ENCODE data around the gene HIF1A. TPM values are rescaled to one million over a fixed set of nuclear protein-coding genes. Genes with fewer than 3 reads are reported as not detected.

The HIF1A gene
- total and polyA plus RNA-seq, 2 of the 13 experiments (the other 11 are each of a cell fraction or from before 2014, with no cell fraction given) = 41.0 to 126 TPM

DNA sequence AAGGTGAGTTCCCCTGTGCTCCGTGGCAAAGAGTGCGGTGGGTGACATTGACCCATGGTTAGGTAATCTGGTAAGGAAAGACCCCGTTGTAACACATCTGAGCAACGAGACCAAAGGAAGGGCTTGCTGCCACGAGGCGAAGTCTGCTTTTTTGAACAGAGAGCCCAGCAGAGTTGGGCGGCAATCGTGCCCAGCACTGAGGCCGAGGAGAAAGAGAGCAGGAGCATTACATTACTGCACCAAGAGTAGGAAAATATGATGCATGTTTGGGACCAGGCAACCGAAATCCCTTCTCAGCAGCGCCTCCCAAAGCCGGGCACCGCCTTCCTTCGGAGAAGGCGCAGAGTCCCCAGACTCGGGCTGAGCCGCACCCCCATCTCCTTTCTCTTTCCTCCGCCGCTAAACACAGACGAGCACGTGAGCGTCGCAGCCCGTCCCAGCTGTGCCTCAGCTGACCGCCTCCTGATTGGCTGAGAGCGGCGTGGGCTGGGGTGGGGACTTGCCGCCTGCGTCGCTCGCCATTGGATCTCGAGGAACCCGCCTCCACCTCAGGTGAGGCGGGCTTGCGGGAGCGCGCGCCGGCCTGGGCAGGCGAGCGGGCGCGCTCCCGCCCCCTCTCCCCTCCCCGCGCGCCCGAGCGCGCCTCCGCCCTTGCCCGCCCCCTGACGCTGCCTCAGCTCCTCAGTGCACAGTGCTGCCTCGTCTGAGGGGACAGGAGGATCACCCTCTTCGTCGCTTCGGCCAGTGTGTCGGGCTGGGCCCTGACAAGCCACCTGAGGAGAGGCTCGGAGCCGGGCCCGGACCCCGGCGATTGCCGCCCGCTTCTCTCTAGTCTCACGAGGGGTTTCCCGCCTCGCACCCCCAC is at the start of gene HIF1A (continued):
- TF ChIP-seq, protein P1, sequence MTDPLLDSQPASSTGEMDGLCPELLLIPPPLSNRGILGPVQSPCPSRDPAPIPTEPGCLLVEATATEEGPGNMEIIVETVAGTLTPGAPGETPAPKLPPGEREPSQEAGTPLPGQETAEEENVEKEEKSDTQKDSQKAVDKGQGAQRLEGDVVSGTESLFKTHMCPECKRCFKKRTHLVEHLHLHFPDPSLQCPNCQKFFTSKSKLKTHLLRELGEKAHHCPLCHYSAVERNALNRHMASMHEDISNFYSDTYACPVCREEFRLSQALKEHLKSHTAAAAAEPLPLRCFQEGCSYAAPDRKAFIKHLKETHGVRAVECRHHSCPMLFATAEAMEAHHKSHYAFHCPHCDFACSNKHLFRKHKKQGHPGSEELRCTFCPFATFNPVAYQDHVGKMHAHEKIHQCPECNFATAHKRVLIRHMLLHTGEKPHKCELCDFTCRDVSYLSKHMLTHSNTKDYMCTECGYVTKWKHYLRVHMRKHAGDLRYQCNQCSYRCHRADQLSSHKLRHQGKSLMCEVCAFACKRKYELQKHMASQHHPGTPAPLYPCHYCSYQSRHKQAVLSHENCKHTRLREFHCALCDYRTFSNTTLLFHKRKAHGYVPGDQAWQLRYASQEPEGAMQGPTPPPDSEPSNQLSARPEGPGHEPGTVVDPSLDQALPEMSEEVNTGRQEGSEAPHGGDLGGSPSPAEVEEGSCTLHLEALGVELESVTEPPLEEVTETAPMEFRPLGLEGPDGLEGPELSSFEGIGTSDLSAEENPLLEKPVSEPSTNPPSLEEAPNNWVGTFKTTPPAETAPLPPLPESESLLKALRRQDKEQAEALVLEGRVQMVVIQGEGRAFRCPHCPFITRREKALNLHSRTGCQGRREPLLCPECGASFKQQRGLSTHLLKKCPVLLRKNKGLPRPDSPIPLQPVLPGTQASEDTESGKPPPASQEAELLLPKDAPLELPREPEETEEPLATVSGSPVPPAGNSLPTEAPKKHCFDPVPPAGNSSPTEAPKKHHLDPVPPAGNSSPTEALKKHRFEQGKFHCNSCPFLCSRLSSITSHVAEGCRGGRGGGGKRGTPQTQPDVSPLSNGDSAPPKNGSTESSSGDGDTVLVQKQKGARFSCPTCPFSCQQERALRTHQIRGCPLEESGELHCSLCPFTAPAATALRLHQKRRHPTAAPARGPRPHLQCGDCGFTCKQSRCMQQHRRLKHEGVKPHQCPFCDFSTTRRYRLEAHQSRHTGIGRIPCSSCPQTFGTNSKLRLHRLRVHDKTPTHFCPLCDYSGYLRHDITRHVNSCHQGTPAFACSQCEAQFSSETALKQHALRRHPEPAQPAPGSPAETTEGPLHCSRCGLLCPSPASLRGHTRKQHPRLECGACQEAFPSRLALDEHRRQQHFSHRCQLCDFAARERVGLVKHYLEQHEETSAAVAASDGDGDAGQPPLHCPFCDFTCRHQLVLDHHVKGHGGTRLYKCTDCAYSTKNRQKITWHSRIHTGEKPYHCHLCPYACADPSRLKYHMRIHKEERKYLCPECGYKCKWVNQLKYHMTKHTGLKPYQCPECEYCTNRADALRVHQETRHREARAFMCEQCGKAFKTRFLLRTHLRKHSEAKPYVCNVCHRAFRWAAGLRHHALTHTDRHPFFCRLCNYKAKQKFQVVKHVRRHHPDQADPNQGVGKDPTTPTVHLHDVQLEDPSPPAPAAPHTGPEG (CRISPR knock-in tag; IDR thresholded peaks at IDR 0.05) = peak; percentile 41; the same call in 1 of the 2 replicates
- TF ChIP-seq, protein P2, sequence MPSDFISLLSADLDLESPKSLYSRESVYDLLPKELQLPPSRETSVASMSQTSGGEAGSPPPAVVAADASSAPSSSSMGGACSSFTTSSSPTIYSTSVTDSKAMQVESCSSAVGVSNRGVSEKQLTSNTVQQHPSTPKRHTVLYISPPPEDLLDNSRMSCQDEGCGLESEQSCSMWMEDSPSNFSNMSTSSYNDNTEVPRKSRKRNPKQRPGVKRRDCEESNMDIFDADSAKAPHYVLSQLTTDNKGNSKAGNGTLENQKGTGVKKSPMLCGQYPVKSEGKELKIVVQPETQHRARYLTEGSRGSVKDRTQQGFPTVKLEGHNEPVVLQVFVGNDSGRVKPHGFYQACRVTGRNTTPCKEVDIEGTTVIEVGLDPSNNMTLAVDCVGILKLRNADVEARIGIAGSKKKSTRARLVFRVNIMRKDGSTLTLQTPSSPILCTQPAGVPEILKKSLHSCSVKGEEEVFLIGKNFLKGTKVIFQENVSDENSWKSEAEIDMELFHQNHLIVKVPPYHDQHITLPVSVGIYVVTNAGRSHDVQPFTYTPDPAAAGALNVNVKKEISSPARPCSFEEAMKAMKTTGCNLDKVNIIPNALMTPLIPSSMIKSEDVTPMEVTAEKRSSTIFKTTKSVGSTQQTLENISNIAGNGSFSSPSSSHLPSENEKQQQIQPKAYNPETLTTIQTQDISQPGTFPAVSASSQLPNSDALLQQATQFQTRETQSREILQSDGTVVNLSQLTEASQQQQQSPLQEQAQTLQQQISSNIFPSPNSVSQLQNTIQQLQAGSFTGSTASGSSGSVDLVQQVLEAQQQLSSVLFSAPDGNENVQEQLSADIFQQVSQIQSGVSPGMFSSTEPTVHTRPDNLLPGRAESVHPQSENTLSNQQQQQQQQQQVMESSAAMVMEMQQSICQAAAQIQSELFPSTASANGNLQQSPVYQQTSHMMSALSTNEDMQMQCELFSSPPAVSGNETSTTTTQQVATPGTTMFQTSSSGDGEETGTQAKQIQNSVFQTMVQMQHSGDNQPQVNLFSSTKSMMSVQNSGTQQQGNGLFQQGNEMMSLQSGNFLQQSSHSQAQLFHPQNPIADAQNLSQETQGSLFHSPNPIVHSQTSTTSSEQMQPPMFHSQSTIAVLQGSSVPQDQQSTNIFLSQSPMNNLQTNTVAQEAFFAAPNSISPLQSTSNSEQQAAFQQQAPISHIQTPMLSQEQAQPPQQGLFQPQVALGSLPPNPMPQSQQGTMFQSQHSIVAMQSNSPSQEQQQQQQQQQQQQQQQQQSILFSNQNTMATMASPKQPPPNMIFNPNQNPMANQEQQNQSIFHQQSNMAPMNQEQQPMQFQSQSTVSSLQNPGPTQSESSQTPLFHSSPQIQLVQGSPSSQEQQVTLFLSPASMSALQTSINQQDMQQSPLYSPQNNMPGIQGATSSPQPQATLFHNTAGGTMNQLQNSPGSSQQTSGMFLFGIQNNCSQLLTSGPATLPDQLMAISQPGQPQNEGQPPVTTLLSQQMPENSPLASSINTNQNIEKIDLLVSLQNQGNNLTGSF (CRISPR knock-in tag; IDR thresholded peaks at IDR 0.05) = no peak
- no peak for TF ChIP-seq GZF1 (CRISPR knock-in tag; IDR thresholded peaks at IDR 0.05)
- peak; percentile 81; the same call in 1 of the 2 replicates for TF ChIP-seq AKAP8 (CRISPR knock-in tag; IDR thresholded peaks at IDR 0.05)
- no peak for TF ChIP-seq ZNF572 (CRISPR knock-in tag; IDR thresholded peaks at IDR 0.05)
- peak; percentile 79 for TF ChIP-seq SP2 (CRISPR knock-in tag; IDR thresholded peaks at IDR 0.05)
- no peak for TF ChIP-seq ATM (IDR thresholded peaks at IDR 0.05; ENCODE audit: borderline replicate concordance)
- TF ChIP-seq TMF1 (CRISPR knock-in tag; IDR thresholded peaks at IDR 0.05; ENCODE audit: low read depth) = 0 out of 2 replicates have a peak, but pooled peaks have one; percentile 58
- TF ChIP-seq, protein P3, sequence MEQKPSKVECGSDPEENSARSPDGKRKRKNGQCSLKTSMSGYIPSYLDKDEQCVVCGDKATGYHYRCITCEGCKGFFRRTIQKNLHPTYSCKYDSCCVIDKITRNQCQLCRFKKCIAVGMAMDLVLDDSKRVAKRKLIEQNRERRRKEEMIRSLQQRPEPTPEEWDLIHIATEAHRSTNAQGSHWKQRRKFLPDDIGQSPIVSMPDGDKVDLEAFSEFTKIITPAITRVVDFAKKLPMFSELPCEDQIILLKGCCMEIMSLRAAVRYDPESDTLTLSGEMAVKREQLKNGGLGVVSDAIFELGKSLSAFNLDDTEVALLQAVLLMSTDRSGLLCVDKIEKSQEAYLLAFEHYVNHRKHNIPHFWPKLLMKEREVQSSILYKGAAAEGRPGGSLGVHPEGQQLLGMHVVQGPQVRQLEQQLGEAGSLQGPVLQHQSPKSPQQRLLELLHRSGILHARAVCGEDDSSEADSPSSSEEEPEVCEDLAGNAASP (CRISPR knock-in tag; IDR thresholded peaks at IDR 0.05; ENCODE audit: borderline replicate concordance) = 0 out of 2 replicates have a peak, but pooled peaks have one; percentile 6
- no peak for TF ChIP-seq MAFG (CRISPR knock-in tag; IDR thresholded peaks at IDR 0.05)
- no peak for TF ChIP-seq ZKSCAN1 (IDR thresholded peaks at IDR 0.05; ENCODE audit: low read length)
- TF ChIP-seq TBX3 (IDR thresholded peaks at IDR 0.05; ENCODE audit: borderline replicate concordance) = no peak; the same call in 1 of the 2 replicates
- TF ChIP-seq, protein P4, sequence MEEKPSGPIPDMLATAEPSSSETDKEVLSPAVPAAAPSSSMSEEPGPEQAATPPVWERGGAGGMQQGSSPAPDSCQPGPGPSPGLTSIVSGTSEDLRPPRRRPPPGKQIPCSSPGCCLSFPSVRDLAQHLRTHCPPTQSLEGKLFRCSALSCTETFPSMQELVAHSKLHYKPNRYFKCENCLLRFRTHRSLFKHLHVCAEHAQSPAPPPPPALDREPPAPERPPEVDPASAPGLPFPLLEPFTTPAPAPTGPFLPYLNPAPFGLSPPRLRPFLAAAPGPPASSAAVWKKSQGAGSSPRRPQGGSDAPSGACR (CRISPR knock-in tag; IDR thresholded peaks at IDR 0.05) = no peak
- TF ChIP-seq ARNT2 (CRISPR knock-in tag; IDR thresholded peaks at IDR 0.05; ENCODE audit: low read depth) = peak; percentile 65; the same call in 1 of the 2 replicates
- no peak for TF ChIP-seq JUND (CRISPR knock-in tag; IDR thresholded peaks at IDR 0.05)

All from HepG2 (cell line).